IPS-NIHi7 (cell line): ENCODE results near the gene CFAP100.

Experiments
- DNase-seq: peaks from one replicate; pipeline ENCODE4 v3.0.0; 2012; ENCODE audit warnings: mixed read lengths; ENCODE audit errors: extremely low spot score

Gene CFAP100

DNA sequence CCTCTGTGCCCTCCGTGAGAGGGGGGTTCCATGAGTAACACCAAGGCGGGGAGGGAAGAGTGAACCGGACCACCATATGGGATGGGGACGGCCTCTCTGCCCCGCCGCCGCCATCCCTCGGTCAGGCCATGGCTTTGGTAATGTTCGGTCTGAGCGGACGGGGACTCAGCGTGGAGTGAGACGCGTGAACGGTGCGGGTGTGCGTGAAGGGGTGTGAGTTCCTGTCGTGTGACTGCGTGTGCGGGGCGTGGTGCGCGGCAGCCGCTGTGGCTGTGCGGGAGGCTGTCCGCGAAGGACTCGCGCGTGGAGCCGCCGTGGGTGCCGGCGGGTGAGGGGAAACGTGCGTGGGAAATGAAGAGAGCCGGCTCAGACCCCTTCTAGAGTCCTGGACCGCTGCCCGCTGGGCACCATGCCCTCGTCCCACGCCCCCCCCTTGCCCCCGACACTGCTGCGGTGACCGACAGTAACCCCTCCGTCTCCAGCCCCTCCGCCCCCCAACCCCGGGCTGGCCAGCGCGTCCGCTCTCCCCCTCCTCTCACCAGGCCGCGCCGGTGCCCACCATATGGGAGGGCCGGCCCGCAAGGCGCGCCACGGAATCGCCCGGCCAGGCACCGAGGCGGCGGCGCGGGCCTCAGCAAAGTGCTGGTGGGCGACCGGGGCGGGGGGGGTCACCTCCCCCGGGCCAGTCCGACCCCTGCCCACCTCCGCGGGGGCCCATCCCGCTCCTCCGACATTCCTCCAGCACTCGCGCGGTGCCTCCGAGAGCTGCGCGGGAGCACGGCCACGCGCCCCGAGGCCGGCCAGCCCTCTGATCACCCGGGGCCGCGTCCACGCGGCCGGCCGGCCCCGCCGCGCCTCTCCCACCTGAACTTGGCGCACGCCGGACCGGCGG is 38.1 kb upstream of the CFAP100 start:
- peak; percentile 33 for DNase-seq

DNA sequence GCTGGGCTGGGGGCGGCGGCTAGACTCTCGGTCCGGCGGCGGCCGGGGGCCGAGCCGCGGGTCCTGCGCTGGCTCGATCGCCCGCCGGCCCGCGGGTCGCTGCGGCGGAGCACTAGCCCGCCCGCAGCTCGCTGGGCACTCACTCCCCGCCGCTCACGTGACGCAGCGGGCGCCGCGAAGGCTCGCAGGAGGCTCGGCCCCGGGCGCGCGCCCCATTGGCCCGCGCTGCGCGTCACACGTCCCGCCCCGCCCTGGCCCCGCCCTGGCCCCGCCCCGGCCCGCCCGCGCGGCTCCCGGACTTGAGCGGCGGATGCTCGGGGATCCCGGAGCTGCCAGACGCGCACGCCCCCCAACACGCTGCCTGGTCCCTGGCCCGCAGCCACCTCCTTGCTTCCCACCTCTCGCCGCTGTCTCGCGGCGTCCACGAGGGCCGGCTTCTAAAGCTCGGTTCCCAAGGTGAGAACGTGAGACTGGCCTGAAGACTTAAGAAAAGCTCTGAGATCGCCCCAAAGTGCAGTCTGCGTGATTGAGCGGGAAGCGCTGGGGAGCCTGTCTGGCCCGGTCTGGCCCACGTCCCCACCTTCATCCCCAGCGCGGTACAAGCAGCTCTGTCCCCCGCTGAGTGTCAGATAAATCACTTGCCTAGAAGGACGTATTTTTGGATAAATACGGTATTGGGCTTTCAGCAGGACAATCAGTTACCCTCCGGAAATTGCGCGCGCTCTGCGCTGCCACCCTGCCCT is 37.2 kb upstream of the CFAP100 start, which contains the start of gene KLF15:
Gene KLF15, minus strand, starts transcription at position 114 of the 743 bp plus-strand sequence. CDS start 4,486 bp downstream, outside the sequence.
- peak; percentile 95 for DNase-seq

DNA sequence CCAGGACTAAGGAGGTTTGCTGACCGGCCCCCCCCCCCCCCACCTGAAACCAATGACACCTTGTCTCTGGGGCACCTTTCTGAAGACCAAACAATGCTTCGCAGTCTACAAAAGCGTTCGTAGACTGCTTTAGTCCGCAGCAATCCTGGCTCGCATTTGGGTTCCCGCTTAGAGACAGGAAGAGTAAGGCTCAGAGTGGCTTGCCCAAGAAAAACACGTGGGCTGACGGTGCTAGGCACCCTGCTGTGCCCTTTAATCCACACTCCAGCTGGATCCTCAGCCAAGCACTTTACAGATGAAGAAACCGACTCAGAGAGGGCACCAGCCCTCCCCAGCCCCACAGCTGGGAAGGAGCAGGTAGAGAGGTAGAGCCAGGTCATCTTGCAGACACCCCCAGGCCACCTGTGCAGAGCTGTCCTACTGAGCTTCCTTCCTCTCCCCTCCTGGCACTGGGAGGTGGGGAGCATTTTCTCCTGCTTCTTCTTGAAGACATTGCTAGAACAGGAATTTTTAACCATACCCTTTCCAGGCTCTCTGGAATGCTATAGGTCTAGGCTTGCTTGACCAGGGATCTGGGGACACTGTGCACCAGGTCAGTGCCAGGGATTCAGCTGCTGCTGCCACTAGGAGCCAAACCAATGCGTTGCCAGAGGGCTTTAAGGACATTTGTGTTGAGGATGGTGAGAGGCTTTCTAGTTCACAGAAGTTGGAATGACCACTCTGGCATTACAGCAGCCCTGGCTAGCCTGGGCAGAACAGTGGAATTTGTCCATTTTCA is 36.5 kb upstream of the CFAP100 start:
- DNase-seq, result peak; percentile 54

DNA sequence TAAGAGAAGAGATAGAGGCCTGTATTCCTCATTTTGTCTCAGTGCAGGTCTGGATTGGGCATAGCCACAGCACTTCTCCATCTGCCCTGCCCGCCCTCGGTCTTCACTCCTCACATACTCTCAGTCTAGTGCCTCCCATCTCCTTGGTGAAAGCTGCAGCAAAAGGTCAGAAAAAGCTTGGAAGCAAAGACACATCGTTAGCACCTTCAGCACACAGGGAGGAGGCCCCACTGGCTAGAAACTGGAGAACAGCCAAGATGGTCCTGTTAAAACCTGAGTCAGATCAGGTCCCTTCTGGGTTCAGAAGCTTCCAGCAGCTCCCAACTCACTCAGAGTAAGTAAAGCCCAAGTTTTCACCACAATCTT is 35.9 kb upstream of the CFAP100 start:
- no peak for DNase-seq

DNA sequence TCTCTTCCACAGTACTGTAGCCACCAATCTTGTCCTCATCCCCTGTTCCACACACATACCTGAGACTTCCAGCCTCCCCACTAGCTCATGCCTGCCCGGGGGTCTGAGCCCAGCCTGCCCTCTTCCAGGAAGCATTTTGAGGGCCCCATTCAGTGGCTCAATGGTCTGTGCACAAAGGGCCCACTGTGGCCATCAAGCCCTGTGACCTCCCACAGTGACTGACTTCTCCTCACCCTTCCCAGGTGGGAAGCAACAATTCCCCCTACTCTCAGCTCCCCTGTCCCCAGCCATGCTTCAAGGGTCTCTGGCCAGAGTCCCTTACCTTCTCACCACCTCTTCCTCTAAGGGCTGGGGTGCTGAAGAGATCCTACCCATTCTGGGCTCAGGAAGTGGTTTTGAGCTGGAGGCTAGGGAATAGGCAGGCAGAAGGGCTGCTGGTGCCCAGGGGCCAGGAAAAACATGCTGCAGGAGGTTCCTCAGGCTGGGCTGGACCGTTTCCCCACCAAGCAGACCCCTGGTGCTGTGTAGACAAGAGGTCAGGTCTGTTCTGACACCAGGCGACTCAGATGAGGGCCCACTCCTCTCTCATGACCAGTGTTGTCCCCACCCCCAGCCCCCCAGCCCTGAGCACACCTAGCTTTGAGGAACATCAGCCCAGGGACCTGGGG is 34.5 kb upstream of the CFAP100 start:
- no peak for DNase-seq

DNA sequence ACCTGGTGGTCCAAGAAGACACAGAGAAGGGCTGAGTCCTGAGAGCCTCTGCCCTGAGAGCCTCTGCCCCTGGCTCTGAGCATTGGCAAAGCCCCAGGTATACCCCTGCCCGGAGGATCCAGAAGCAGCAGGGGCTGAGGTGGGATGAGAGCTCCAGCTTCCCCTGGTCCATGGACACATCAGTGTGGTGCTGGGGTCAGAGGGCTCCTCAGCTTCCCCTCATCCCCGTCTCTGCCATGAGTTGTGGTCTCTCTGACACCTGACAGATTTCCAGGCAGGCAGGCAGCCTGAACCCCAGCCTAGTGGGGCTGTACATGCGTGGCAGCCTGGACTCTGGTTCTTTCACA is 34.0 kb upstream of the CFAP100 start:
- no peak for DNase-seq

DNA sequence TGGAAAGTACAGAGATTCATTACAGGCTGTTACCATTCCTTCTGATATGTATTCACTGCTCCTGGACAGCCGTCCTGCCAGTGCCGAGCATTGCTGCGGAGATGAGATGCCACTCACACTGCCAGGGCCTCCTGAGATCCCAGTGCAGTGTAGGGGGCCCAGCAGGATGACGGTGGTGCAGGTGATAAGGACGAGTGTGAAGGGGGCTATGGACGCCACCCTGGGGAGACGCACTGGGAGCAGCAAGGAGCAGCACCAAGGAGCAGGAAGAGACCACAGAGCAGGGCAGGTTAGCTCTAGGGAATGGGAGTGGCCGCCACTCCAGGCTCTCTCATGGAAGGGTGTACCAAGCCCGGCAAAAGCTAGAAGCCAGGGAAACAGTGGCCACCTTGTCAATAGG is 33.5 kb upstream of the CFAP100 start:
- DNase-seq, result no peak

DNA sequence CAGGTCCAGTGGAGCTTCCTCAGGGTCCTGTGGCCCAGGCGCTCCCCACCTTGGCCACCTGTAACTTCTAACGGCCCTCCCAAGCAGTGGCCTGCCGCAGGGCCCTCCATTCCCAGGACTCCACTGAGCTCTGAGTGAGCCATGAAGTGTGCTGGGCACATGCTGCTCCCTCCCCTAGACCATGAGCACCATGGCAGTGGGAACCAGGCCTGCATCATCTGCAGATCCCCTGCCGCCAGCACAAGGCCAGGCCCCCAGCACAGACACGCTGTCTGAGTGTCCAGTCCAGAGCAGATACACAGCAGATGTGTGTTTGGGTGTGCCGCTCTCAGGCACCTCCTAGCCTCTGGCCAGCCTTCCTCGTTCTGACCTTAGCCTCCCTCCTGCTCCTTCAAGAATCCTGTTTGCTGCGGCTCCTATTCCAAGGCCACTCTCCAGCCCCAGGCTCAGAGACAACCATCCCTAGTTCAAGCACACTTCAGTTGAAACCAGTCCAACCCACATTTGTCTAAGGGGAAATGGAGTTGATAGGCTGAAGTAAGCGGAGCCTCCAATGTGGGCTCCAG is 30.5 kb upstream of the CFAP100 start:
- DNase-seq, result no peak

DNA sequence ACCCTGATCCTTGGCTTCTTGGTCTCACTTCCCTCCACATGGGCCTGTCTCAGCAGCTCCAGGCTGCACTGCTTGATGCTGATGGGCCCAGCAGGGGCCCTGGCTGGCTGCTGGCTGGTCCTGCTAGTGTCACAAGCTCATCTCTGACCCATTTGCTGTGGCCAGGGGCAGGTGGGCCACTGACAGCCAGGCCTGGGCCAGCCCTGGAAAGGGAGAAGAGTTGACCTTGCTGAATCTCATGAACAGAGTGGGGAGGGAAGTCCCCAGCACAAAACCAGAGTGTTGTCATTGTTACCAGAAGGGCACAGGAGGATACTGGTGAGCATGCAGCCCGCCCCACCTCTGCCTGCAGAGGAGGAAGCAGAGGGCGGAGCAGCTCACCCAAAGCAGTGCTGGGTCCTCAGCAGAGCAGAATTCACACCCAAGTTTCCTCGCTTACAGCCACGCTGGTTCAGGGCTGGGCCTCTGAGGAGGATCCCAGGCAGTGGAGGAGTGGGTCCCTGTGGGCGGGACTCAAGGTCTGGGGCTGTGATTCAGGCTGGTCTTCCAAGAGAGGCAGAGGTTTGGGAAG is 29.9 kb upstream of the CFAP100 start:
- DNase-seq, result no peak

DNA sequence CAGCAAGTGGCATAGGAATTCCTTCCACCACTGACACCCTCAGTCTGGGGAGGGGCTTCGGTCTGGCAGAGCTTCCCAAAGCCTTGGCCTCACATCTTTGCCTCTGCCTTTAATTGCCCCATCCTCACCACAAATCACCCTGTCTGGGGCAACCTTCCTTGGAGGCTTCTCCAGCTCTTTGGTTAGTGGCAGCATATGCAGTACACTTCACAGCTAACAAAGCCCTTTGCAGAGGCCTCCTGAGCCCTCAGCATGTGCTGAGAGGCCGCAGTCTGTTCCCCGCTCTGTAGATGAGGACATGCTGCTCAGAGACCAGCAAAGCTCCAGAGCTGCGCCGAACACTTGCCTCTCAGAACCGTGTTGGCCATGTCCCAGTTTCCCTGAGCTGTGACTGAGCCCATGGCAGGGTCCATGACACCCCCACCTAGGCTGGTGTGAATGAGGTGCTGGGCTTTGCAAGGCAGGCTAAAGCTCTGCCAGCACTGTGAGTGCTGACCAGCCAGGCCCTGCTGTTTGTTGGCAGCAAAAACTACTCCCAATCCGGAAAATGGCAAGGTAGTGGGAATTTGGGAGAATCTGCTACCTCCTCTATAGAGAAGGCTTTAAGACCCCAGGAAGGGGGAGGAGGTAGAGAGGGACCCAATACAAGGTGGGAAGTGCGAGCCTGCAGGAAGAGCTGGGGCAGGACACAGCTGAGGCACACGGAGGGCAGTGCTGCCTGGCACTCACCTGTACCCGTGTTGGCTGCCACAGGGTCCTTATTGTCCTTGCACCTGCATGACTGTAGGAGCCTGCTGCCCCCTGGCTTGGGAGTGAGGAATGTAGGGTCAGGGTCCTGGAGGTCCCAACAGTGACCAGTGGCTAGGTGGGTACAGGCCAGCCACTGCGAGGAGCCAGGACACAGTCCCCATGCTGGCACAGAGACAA is 29.1 kb upstream of the CFAP100 start:
- peak; percentile 38 for DNase-seq

DNA sequence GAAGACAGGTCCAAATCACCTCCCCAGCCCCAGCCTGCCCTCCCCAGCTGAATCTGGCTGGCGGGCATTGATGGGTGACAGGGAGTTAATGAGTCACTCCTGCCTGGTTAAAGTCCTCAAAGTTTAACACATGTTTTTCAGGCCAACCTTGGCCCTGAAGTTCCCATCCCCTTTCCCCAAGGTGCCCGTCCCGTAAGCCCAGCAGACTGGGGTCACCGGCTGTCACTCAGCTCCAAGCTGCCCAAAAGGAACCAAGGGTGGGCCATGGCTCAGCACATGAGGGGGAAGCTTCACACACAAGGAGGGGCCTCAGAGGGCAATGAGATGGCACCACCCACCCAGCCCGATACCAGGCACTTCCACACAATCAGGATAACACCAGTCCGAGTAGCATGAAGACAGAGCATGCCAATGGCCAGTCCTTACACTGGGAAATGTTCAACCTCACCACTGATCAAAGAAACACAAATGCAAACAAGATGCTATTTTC is 27.3 kb upstream of the CFAP100 start:
- no peak for DNase-seq

DNA sequence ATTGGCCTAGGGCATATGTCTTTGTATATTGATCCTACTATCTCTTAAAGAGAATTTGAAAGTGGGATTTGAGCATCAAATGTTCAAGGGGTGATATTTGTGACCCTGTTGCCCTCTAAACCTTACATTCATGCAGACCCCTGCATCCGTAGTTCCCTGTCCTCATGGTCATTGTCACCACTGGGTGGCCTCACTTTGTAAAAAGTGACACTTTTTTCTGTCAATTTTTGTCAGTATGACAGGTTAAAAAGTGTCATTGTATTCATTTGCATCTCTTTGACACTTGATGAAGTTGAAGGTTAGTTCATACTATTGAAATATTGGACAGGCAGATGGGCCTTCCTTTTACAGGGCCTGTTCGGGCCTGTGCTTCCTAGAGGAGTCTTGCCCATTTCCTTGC is 25.2 kb upstream of the CFAP100 start:
- no peak for DNase-seq

DNA sequence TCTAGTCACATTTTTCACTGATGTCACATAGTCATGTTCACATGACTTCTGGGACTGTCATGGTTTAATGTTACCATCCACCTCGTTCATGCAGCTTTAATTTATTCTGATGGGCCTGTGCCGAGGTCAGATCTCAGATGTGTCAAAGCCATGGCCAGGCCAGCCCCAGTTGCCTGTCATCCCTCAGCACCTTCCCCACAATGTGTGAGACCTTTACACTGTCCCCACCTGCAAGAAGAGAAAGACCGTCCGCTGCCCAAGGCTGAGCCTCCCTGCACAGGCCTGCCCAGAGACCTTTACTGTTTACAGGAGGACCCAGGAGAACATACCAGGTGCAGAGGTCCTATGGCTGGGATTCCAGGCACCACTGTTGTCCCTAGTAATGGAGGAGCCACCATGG is 24.7 kb upstream of the CFAP100 start:
- no peak for DNase-seq

DNA sequence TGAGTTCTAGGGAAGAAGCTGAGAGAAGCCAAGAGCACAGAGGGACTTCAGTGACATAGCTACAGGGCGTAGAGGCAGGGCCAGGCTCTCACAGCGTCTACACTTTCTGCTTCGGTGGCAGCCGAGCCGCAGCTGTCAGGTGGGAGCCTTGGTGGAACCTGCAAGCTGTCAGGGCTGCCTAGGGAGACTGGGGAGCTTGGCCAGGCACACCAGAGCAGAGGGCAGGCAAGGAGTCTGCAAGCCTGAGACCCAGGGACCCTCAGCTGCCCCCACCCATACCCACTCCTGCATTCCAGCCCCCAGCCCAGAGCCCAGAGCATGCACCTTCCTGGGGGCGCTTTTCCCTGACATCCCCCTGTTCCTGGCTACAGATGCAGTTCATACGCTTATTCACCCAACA is 24.1 kb upstream of the CFAP100 start:
- DNase-seq, result no peak

DNA sequence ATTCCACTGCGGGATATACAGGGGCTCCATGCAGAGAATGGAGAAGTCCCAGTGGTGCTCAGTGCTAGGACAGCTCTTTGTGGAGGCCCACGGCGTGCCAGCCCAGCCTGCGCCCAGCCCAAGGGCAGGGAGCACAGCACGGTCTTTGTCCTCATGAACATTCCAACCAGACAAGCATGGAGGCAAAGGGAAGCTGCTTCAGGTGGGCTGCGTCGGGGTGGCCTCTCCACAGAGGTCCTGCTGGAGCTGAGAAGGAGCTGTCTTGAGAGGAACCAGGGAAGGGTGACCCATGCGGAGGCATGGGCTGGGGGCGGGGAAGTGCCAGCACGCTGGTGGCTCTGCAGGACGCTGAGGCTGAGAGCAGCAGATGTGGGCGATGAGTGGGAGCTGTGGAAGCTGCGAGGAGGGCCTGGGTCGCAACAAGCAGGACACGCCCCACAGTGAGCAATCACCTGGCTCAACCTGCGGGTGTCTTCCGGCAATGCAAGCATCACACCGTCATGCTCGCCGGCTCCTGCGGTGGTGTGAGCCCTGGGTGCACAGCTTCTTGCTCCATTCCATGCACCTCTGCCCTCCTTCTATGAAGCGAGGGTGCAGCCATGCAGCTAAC is 23.5 kb upstream of the CFAP100 start:
- DNase-seq, result no peak

DNA sequence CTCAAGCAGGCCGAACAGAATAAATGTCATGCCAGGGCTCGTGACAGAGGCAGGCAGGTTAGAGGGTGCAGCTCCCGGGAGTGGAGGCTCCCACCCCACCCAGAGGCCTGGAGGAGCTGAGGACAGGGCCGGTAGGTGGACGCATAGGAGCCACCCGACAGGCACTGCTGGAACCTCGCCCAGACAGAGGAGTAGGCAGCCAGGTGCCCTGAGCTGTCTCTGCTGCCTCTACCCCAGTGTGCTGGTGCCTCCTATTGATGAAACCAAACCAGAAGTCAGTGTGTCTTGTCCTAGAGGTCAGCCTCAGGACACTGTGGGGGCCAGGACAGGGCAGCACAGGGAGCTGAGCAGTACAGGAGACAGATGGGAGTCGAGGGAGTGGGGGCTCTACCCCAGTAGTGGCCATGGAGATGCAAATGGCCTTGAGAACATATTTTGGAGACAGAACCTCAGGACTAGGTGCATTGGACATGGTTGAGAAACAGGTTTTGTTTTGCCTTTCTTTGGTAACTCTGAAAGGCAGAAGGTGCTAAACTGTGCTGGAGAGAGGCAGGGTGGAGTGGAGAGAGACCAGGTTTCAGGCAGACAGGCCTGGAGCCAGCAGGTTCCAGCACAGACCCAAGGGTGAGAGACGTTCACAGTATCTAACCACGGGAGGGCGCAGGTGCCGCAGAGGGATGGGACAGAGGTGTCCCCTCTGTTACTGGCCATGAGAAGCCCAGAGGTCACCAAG is 22.1 kb upstream of the CFAP100 start:
- DNase-seq, result no peak

DNA sequence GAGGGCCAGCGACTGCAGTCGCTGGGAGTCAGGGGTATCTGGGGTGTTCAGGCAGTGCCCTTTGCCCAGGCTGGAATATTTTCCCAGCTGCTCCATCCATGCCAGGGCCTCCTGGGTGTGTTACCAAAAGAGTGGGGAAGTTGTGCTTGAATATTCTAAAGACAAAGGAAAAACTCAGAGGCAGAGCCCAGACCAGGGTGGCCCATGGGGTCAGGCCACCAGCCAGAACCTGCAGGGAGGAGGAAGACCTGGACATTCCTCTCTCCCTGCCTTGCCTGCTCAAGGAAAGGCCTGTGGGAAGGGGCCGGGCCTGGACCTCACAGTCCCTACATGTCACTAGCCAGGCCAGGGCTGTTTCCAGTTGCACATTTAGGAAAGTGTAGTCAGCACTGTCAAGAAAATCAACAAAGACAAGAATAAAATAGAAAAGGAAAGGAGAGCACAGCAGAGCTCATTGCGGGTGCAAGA is 21.5 kb upstream of the CFAP100 start:
- no peak for DNase-seq
